HG03039 (cell line): ENCODE results near the gene UBE2E3.

Experiments used
- ATAC-seq: cut with Tn5 transposase; IDR thresholded peaks from one replicate; pipeline ENCODE4 v1.9.1; 2021; ENCODE audit warnings: mild to moderate bottlenecking, moderate library complexity; ENCODE audit not compliant: unreplicated experiment

UBE2E3 gene

DNA sequence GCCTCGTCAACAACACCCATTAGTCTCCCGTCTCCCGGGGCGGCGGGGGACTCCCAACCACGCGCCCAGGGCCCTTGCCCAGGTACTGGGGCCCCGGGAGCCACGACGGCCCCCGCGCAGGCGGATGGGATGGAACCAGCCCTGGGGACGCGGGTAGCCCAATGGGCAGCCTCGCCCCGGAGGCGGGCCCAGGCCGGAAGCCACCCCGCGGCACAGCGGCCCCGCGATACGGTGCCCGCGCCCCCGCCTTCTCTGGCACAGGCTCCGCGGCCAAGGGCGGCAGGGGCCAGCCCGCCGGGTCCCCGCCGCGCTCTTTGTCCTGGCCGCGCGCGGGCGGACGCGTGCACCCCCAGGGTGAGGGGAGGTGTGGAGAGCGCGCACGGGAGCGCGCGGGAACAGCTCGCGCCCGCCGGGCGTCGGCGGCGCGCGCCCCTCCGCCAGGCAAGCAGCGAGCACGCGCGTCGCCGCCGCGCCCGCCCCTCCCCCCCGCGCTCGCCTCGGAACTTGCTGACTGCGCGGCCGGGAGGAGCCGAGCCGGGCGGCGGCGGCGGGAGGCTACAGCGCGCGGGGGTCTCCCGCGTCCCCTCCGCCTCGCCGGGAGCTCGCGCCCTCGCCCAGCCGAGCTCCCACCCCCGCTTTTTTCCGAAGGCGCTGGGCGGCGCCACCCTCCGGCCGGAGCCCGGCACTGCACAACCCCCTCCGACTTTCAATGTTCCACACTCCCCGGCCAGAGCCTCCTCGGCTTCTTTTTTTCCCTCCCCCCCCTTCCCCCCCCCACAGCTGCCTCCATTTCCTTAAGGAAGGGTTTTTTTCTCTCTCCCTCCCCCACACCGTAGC, at the start of gene UBE2E3:
TSS of gene UBE2E3 (plus strand) at position 500 of the 837 bp plus-strand sequence. CDS start 1,438 bp downstream, outside the sequence.
- peak; percentile 75 for ATAC-seq

DNA sequence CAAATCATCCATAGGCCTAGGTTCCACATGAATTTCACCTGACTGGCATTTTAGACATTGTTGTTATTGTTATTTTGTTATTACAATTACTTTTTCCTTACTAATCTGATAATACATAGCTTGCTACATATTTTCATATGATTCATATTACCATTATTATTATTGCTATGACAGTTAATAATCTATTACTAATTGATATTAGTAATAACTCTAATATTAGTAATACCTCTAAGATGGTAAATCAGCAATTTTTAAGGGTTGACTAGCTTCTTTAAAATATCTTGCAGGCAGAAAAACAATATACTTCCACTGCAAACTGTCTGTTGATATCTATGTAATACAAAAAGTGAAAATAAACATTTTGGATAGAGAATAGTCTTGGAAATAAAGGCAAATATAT, 48.6 kb upstream of the UBE2E3 start:
- ATAC-seq, result no peak

DNA sequence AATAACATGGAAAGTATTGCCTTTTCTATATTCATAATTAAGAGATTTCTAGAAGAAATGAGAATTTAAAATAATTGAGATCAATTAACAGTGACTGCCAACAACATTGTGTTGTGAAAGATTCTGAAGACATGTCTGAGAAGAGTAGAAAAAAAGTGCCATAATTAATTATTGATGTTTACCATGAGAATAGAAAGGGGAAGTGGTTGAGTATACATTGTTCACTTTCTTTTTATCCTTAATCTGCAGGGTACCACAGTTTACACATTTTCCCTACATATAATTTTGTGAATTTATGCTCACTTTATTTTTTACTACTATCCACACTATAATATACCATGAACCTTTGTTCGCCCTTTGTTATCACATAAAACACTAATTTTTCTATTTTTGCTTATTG, 47.1 kb upstream of the UBE2E3 start:
- ATAC-seq, result no peak

DNA sequence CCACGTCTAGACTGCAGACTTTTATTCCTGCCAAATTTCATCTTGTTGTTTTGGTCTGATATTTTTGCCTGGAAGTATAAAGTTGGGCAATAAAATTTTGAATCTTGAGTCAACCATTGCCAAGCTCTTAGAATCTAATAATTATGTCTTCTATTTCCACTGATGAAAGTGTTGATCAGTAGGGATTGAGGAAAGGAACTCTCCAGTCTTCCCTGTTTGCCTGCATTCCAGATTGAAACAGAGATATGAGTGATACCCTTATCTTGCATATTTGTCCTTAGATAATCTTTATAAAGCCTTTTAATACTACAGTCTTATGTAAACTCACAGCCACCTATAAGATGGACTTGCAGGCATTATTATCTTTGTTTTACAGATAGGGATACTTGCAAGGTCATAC, 45.5 kb upstream of the UBE2E3 start:
- ATAC-seq, result no peak

DNA sequence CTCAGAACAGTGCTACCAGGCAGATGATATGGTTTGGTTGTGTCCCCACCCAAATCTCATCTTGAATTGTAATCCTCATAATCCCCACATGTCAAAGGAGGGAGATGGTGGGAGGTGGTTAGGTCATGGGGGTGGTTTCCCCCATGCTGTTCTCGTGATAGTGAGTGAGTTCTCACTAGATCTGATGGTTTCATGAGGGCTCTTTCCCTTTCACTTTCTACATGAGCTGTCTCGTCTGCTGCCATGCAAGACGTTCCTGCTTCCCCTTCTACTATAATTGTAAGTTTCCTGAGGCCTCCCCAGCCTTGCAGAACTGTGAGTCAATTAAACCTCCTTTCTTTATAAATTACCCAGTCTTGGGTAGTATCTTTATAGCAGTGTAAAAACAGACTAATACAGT, 42.9 kb upstream of the UBE2E3 start:
- ATAC-seq, result peak; percentile 66

DNA sequence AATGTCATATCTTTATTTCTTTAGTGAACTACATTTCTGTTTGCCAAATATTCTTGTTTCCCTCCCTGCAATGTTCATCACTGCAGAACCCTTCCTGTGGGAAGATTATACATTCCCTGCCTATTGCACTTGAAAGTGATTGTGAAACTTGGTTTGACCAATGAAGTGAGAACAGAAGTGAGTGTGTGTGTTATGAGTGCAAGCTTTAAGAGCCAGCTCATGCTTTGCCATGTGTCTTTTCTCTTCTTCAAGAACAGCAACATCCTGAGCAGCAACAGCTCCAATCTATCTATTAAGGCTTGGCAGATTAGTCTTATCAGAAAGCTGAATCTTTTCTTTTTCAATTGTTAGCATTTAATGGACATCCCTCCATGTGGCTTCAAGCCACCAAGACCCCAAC, 42.0 kb upstream of the UBE2E3 start:
- ATAC-seq, result peak; percentile 54

DNA sequence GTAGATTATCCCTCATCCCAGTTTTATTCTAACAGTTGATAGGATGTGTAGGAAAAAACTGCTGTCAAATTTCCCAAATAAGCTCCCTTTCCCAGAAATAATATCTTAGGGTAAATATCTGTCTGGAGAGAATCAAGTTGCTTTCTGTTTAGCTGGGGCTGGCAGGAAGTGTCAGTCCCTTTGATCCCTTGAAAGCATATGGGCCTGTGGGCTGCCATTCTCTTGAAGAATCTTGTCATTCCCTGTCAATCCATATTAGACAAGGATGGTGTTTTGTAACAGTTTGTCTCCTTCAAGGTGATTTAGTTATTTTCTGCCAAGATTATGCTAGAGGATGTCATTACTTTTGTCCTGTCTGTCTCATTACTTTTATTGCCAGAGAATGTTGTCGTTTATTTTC, 37.1 kb upstream of the UBE2E3 start:
- ATAC-seq, result no peak

DNA sequence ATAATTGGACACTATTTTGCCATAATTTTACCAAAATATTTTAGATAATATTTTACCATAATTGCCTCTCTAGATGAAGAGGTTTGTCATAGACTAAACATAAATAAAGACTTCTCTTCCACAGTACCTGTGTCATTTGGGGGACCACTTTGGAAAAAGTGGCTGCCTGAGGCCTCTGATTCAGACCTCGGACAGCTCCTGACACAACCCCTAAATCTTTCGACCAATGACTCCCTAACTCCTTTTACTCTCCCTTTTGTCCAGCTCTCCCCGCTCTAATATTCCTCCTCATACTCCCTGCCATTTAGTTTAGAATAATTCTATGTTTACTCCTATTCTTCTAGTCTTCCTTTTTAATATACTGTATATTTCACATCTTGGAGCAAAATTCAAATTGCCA, 36.0 kb upstream of the UBE2E3 start:
- ATAC-seq, result no peak

DNA sequence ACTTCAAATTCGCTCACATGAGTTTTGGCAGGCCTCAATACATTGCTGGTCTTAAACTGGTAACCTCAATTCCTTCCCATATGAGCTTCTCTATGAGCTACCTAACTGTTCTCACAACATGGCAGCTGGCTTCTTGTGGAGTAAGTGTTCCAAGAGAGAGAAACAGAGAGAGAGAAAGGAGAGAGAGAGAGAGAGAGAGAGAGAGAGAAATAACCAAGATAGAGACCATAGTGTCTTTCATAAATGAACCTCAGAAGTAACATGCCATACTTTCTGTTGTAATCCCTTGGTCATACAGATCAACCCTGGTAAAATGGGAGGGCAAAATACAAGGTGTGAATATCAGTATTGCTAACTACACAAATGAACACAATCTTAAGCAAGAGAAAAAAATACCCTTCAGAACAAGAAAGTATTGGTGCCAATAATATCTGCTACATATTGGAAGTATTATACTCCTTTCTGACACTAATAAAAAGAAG, 33.2 kb upstream of the UBE2E3 start:
- ATAC-seq, result no peak

DNA sequence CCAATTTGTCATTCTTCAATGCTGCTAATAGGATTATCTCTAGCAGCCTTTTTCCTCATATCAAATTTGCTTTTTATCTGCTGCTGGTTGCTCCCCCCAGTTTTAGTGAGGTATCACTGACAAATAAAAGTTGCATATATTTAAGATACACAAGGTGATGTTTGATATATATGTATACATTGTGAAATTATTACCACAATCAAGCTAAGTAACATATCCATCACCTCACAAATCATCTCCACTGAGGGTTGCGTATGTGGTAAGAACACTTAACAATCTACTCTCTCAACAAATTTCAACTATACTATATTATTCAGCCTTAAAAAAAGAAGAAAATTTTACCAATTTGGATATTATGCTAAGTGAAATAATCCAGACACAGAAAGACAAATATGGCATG, 30.5 kb upstream of the UBE2E3 start:
- no peak for ATAC-seq

DNA sequence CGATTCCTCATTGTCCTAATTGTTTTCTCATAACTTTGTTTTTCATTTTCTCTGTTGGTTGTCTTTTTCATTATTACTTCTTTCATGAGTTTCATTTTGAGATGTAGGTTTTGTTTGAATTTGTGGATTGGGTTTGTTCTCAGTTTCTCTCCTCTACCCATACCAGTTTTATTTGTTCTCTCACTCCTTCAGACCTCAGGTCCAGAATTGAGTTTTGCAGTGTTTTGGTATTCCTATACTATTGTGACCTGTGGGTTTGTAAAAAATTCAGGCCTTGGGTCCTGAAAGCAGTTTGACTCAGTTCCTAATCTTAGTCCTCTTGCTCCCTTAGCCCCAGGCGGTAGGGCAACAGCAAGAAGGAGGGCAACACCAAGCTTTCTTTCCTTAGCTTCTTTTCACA, 28.3 kb upstream of the UBE2E3 start:
- peak; percentile 71 for ATAC-seq

DNA sequence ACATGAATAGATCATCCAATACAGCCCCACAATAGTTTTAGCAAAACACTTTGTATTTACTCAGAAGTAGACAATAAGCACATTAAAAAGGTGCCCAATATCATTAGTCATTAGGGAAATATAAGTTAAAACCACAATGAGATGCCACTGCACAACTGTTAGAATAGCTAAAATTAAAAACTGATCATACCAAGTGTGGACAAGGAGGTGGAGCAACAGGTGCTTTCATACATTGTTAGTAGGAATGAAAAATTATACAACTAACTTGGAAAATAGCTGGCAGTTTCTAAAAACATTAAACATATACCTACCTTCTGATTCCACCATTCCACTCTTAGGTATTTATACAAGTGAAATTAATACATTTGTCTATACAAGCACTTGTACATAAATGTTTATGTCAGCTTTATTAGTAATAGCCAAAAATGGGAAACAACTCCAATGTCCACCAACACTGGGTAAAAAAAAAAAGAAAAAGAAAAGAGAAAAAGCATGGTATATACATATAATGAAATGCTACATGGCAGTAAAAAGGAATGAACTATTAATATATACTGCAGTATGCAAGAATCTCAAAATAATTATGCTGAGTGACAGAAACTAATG, 27.6 kb upstream of the UBE2E3 start:
- ATAC-seq, result no peak

DNA sequence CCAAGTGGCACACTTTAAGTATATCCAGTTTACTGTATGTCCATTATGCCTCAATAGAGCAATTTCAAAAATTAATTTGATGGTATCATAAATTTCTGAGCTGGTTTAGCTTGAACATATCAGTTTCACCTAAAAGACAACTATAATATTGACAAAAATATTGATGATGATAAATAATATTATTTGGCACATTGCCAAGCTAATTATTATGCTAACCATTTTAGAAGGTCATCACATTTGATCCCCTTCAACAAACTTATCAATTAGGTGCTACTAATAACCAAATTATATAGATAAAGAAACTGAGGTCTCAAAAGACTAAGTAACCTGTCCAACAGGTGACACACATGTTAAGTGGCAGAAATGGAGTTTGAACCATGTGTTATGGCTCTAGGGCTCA, 26.9 kb upstream of the UBE2E3 start:
- no peak for ATAC-seq

DNA sequence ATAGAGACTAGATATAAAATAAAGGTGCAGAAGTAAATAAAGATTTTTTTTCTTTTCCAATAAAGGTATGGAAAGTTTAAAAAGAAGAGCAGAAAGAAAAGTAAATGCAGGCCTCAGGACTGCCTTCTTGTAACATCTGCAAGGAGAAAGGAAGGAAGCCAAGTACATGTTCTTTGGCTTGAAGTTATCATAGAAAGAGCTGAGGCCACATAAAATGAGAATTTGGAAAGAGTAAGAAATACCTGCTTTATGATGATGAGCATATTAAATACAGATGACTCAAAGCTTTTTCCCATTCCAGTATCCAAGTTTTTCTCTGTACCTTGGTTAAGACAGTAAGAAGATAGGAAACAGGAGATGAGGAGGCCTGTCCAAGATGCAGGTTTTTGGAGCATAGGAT, 25.3 kb upstream of the UBE2E3 start:
- ATAC-seq, result no peak

DNA sequence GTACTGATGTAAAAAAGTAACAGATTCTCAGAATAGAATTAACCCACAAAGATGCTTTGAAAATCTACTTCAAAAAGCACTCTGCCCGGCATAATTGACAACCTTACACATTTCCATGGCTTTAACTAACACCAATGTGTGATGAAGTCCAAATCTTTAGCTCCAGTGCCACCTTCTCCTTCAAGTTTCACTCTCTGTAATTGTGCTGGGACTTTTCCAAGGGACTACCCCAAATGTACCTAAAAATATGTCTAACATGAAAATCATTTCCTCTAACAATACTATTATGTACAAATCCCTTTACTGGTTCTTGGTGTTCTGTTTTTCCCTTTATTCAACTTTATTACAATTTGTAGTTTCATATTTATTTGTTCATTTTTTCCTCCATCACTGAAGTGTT, 20.6 kb upstream of the UBE2E3 start:
- peak; percentile 48 for ATAC-seq

DNA sequence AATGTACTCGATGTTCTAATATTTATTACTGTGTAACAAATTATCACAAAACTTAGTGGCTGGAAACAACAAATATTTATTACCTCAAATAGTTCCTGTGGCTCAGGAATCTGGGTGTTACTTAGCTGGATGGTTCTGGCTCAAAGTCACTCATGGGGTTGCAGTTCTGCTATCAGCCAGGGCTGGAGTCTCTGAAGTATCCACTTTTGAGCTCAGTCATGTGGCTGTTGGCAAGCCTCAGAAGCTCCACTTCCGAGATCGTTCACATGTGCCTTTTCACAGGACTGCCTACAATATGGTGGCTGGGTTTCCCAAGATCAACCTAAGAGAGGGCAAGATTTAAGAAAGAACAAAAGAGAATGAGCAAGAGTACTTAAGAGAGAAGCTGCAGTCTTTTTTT, 19.4 kb upstream of the UBE2E3 start:
- ATAC-seq, result no peak

DNA sequence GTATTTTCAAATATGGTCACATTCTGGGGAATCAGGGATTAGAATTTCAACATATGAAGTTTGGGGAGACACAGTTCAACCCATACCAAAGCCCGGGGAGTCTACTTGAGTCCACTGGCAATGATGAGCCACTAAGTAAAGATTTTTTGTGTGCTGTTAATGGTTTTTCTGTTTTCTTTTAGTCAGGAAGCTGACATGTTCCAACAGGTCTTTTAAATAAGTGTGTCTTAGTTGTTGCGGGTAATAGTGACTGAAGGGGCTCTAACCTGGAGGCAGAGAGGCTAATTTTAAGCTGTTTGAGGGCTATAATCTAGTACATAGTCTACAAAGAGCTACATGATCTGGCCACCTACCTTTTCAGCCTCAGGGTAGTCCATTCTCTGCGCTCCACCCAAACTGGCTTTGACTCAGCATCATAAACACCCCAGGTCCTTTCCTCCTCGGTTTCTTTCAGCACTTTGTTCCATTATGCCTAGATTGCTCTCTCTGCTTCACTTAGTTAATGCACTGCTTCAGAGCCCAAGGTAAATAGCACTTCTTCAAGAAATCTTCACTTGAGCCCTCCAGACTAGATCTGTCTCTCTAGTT, 17.6 kb upstream of the UBE2E3 start:
- ATAC-seq, result no peak

DNA sequence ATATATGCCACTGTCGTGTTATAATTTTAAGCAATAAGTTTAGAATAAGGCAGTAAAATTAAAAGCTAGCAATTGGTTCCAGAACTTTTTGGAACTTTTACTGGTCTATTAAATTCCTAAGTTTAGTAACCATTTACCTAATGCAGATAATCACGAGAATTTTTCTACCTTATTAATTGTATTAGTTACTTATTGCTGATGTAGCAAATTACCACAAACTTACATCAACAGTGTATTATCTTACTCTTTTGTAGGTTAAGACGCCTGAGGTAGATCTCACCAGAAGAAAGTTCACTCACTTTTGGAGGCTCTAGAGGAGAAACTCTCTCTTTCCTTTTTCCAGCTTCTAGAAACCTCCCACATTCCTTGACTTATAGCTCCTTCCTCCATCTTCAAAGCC, 14.0 kb upstream of the UBE2E3 start:
- no peak for ATAC-seq

DNA sequence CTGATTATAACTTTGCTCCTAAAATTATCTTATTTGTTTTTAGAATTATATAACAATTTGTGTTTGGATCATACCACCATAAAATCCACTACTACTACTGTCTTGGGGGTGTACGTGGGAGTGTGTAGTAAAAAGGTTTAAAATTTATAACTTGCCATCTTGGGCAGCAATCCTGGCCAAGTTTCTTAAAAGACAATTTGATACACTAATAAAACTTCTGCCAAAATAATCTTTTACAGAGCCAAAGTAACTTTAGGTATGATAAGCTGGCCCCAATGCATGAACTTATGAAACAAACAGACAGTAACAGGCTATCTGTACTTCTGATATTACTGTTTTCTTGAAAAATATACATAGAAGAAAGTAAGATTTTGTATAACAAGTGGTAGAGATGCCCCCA, 11.3 kb upstream of the UBE2E3 start:
- no peak for ATAC-seq

DNA sequence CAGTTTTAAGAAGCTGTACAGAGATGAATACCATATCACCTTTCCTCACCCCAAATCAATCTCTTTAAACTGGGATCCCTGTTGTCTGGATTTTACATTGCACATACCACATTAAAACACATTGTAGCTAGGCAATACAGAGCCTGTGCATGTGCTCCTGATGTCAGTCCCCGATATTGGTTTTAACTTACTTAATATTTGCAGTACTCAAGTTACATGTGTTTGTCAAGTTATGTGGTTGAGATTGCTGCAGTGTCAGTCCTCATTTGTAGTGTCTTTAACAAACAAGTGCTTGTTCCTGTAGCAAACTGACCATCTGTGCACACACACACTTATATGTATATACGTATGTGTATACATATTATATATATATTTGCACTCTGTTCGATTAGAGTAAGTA, 10.4 kb upstream of the UBE2E3 start:
- no peak for ATAC-seq

DNA sequence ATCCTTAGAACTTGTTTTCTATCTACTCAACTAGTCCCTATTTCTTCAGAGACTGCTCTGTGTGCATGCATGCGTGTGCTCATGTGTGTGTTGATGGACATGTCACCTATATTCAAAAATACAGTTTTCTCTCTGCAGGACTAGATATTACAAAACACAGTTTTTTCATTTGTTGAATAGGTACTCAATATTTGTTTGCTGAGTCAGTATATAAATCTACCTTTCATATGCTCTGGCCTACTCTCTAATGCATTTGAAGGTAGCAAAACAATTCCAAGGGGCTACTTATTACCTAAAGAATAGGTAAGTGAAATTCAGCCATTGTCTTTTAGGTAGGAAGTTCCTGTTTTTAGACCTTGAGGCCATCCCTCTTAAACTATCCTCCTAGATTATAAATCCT, 8.6 kb upstream of the UBE2E3 start:
- no peak for ATAC-seq

DNA sequence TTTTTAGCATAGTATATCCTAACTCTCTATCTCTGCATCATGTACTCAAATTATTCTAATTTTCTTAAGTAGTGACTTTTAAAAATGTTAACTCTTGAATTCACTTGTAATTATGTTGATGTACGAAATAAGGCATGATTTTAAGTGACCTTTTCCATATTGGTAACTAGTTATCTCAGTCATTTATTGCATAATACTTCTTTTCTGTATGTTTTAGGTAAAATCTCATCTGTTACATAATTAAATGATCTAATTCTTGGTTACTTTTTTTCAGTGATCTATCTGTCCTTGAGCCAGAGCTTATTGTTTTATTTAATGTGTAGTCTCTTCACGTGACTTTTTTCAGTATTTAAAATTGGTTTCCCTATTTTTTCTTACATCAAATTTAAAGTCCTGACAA, 4.8 kb upstream of the UBE2E3 start:
- ATAC-seq, result no peak
